GM12872 (cell line): ENCODE results near the gene ZNF653.

Experiments
- TF ChIP-seq, protein P1 (sequence below): IDR thresholded peaks from 3 replicates; pipeline ENCODE4 v1.5.1; 2011; ENCODE audit warnings: low read depth, mild to moderate bottlenecking, low read length, moderate library complexity; ENCODE audit not compliant: insufficient read depth

The ZNF653 gene

GRCh38 chr19:11446652-11447301 lies 58.9 kb downstream of the ZNF653 start:
- TF ChIP-seq, protein P1, sequence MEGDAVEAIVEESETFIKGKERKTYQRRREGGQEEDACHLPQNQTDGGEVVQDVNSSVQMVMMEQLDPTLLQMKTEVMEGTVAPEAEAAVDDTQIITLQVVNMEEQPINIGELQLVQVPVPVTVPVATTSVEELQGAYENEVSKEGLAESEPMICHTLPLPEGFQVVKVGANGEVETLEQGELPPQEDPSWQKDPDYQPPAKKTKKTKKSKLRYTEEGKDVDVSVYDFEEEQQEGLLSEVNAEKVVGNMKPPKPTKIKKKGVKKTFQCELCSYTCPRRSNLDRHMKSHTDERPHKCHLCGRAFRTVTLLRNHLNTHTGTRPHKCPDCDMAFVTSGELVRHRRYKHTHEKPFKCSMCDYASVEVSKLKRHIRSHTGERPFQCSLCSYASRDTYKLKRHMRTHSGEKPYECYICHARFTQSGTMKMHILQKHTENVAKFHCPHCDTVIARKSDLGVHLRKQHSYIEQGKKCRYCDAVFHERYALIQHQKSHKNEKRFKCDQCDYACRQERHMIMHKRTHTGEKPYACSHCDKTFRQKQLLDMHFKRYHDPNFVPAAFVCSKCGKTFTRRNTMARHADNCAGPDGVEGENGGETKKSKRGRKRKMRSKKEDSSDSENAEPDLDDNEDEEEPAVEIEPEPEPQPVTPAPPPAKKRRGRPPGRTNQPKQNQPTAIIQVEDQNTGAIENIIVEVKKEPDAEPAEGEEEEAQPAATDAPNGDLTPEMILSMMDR = peak; percentile 66

DNA sequence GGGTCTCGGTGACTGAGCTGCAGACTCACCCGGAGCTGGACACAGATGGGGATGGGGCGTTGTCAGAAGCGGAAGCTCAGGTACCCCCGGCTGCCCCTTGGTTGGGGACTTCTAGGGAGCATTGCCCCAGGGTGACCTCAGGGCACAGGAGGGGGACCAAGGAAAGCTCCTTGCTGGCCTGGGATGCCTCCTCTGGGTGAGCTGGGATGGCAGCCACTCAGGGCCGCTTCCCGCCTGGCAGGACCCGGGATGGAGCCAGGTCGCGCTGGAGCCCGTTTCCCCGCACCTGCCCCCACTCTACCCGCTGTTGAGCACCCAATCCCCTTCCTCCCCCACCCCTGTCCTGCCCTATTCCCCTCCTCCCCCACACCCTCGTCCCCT lies 59.4 kb downstream of the ZNF653 start:
- TF ChIP-seq, protein P1 = no peak

- TF ChIP-seq, protein P1 = no peak
Observed at GRCh38 chr19:11445141-11445540, 60.5 kb downstream of the ZNF653 start.

DNA sequence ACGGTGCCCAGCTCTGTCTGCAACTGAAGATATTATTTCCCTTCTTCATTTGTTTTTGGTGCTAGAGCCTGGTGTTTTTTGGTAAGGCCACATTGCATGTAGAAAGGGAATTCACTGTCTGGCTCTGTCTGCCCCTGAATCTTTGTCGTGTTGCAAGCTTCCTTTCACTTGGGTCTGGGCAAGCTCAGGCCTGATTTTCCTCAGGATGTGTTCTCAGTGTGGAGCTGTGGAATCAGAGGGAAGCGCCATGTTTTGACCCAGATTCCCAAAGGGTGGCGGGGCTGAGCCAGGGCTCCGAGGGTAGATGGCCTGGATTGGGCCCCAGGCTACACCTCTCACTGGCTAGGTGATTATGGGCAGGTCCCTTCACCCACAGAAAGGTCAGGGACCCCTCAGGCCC lies 61.6 kb downstream of the ZNF653 start:
- TF ChIP-seq, protein P1 = no peak

GRCh38 chr19:11437955-11438354 lies 67.7 kb downstream of the ZNF653 start:
- TF ChIP-seq, protein P1 = no peak

DNA sequence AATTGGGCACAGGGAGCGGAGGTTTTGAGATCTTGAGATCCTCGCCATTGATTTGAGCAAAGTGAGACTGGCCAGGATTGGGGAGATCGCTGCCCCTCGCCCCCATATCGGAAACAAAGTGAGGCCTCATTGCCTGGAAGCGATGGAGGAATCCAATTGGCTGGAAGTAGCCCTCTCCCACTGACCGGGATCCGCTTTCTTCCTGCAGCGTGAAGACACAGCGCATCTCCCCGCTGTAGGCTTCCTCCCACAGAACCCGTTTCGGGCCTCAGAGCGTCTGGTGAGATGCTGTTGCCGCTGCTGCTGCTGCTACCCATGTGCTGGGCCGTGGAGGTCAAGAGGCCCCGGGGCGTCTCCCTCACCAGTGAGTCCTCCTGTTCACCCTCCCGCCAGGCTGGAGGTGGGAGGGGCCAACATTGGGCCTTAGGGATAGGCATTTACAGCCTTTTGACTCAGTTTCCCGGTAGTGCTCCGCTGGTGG lies 69.8 kb downstream of the ZNF653 start:
- TF ChIP-seq, protein P1 = no peak

DNA sequence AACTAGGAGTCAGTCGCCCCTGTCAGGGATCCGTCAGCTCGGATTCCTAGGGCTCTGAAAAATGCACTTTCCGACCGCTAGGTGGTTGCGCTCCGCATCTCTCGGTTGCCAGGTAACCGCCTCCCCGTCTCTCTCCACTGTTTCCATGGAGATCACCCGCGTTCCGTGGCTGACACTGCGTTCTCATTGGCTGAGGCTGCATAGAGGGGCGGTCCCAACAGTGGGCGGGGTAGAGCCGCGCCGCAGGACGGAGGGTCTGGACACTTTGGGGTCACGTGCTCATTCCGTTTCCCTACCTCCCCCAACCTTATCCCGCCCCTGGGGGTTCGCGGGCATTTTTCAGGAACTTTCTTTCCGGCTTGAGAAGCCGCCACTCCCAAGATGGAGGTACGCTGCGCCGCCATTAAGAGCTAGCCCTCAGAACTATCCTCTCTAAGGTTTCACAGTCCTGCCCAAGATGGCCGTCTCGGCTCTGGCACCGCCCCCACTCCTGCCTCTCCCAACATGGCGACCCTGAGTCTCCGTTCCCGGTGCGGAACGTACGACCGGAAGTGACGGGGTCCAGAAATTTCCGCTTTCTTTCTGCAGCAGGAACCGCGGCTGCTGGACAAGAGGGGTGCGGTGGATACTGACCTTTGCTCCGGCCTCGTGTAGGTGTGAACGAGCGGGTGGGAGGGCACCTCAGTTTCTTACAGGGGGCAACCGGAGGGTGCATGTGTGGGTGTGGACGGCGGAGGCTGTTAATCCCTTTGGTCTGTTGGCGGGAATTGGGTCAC lies 70.4 kb downstream of the ZNF653 start, which contains the start of the genes ODAD3 and PRKCSH:
TSS of gene ODAD3 (minus strand) at position 65 of the 776 bp plus-strand sequence. CDS start 105 bp downstream, outside the sequence.
TSS of gene PRKCSH (plus strand) at position 579 of the 776 bp plus-strand sequence. CDS start 483 bp downstream, outside the sequence.
- TF ChIP-seq, protein P1 = peak; percentile 97
